SK-N-SH (cell line): ENCODE measurements around the gene SLC12A9. TPM values are rescaled to one million over a fixed set of nuclear protein-coding genes. Genes with fewer than 3 reads are reported as not detected.

Experiments
- CTCF ChIA-PET: fragments of 300-600, 350-600 bp; formaldehyde crosslinking; extraction: SDS; loops from one replicate; lab custom pipeline; 2021; lab: Yijun Ruan, JAX
- POLR2A ChIA-PET: fragments of 350-600 bp; sonication (Branson Sonifier 250); formaldehyde crosslinking; extraction: SDS; loops from one replicate; lab custom pipeline; 2020; ENCODE audit warnings: antibody characterized with exemption, inconsistent platforms; lab: Yijun Ruan, JAX
- DNase-seq: peaks from one replicate; pipeline ENCODE4 v3.0.0; 2012
- H2AFZ ChIP-seq: fragments of 200-600 bp; sonication (generic); 2 replicates; pipeline ENCODE4 v1.8.1; 2016; ENCODE audit warnings: antibody characterized with exemption, mild to moderate bottlenecking, low read depth
- H3F3A ChIP-seq: fragments of 200-600 bp; sonication (generic); replicated peaks from 2 replicates; pipeline ENCODE3; 2016; ENCODE audit warnings: antibody characterized with exemption, mild to moderate bottlenecking; ENCODE audit not compliant: insufficient read depth
- H3K27ac ChIP-seq, 2 experiments: fragments of 200-500 bp in 1 of 2; fragments of 200-600 bp in 1 of 2; sonication (Bioruptor generic) in 1 of 2; sonication (generic), shearing (Covaris generic) in 1 of 2; 2 replicates each; pipeline versions ENCODE4 v1.5.1 to v1.6.1; 2014 to 2016; ENCODE audit warnings: low read depth in 2 of 2, inconsistent platforms in 1 of 2, low read length in 1 of 2, mild to moderate bottlenecking in 1 of 2, mixed read lengths in 1 of 2
- H3K27me3 ChIP-seq: fragments of 200-600 bp; sonication (generic), shearing (Covaris generic); 2 replicates; pipeline ENCODE4 v1.6.1; 2016; ENCODE audit warnings: mixed run types; ENCODE audit not compliant: insufficient read depth
- H3K36me3 ChIP-seq, 2 experiments: fragments of 200-500 bp in 1 of 2; fragments of 200-600 bp in 1 of 2; sonication (Bioruptor generic) in 1 of 2; sonication (generic) in 1 of 2; replicated peaks in 1 of 2; 2 replicates each; pipeline versions ENCODE3 to v1.5.1; 2014 to 2016; ENCODE audit warnings: low read length in 1 of 2, mild to moderate bottlenecking in 1 of 2; ENCODE audit not compliant: insufficient read depth in 2 of 2, control insufficient read depth in 1 of 2
- H3K4me1 ChIP-seq, 2 experiments: fragments of 200-500 bp in 1 of 2; fragments of 200-600 bp in 1 of 2; sonication (Bioruptor generic) in 1 of 2; sonication (generic), shearing (Covaris generic) in 1 of 2; 2 replicates each; pipeline versions ENCODE4 v1.5.1 to v1.6.1; 2014 to 2016; ENCODE audit warnings: low read depth in 1 of 2, low read length in 1 of 2, mixed run types in 1 of 2; ENCODE audit not compliant: insufficient read depth in 2 of 2, control insufficient read depth in 1 of 2
- H3K4me2 ChIP-seq: fragments of 200-600 bp; sonication (generic), shearing (Covaris generic); 2 replicates; pipeline ENCODE4 v1.6.1; 2017; ENCODE audit warnings: mixed run types
- H3K4me3 ChIP-seq, 2 experiments: fragments of 200-500 bp in 1 of 2; fragments of 200-600 bp in 1 of 2; sonication (Bioruptor generic) in 1 of 2; sonication (generic), shearing (Covaris generic) in 1 of 2; 2 replicates each; pipeline versions ENCODE4 v1.5.1 to v1.8.1; 2014 to 2016; ENCODE audit warnings: low read depth in 2 of 2, inconsistent platforms in 1 of 2, low read length in 1 of 2, mild to moderate bottlenecking in 1 of 2, mixed read lengths in 1 of 2, moderate library complexity in 1 of 2
- H3K79me2 ChIP-seq: fragments of 200-600 bp; sonication (generic); 2 replicates; pipeline ENCODE4 v1.8.1; 2017; ENCODE audit warnings: mild to moderate bottlenecking; ENCODE audit not compliant: insufficient read depth
- H3K9ac ChIP-seq: fragments of 200-600 bp; sonication (generic); 2 replicates; pipeline ENCODE4 v1.6.1; 2017; ENCODE audit warnings: mixed run types
- H3K9me2 ChIP-seq: fragments of 200-600 bp; sonication (generic); 2 replicates; pipeline ENCODE4 v1.6.1; 2017; ENCODE audit warnings: mixed run types
- H3K9me3 ChIP-seq: fragments of 200-600 bp; sonication (generic); 2 replicates; pipeline ENCODE4 v1.6.1; 2017; ENCODE audit warnings: mixed run types, mild to moderate bottlenecking, moderate library complexity
- H4K20me1 ChIP-seq: fragments of 200-600 bp; sonication (generic); 2 replicates; pipeline ENCODE4 v1.6.1; 2017; ENCODE audit warnings: mild to moderate bottlenecking, mixed run types; ENCODE audit not compliant: insufficient read depth
- CHD2 ChIP-seq: fragments of 150-350 bp; IDR thresholded peaks from 2 replicates; pipeline ENCODE4 v1.6.1; 2018; ENCODE audit warnings: low read length; ENCODE audit not compliant: partially characterized antibody
- ELF1 ChIP-seq: IDR thresholded peaks from 2 replicates; pipeline ENCODE4 v1.4.0; 2012
- FOXJ3 ChIP-seq: sonication (generic); formaldehyde crosslinking; IDR thresholded peaks from 2 replicates; pipeline ENCODE4 v1.5.1; 2020; ENCODE audit warnings: mild to moderate bottlenecking, missing genetic modification reagents
- GABPA ChIP-seq: IDR thresholded peaks from 2 replicates; pipeline ENCODE4 v1.4.0; 2012; ENCODE audit warnings: low read depth, mild to moderate bottlenecking
- GATA2 ChIP-seq: sonication (generic); formaldehyde crosslinking; IDR thresholded peaks from 2 replicates; pipeline ENCODE4 v1.5.0; 2020; ENCODE audit warnings: mild to moderate bottlenecking, missing genetic modification reagents
- JUND ChIP-seq: IDR thresholded peaks from 2 replicates; pipeline ENCODE4 v1.4.0; 2012
- MEF2A ChIP-seq: IDR thresholded peaks from 2 replicates; pipeline ENCODE4 v1.4.0; 2012; ENCODE audit warnings: low read depth, borderline replicate concordance
- RFX5 ChIP-seq: IDR thresholded peaks from 2 replicates; pipeline ENCODE4 v1.6.1; 2012; ENCODE audit warnings: mild to moderate bottlenecking, improper control_type of control experiment, low read length
- SMC3 ChIP-seq: IDR thresholded peaks from 2 replicates; pipeline ENCODE4 v1.6.1; 2012; ENCODE audit warnings: low read depth, low read length, improper control_type of control experiment
- TAF1 ChIP-seq: IDR thresholded peaks from 2 replicates; pipeline ENCODE4 v1.6.1; 2012; ENCODE audit warnings: low read depth, mild to moderate bottlenecking, low read length, moderate library complexity, borderline replicate concordance
- TCF12 ChIP-seq: IDR thresholded peaks from 2 replicates; pipeline ENCODE4 v1.4.0; 2012
- YY1 ChIP-seq: IDR thresholded peaks from 2 replicates; pipeline ENCODE4 v1.4.0; 2012; ENCODE audit warnings: low read depth, mild to moderate bottlenecking
- WGBS: methylation state at CpG from one replicate; pipeline ENCODE4 v1.1.6; 2017; ENCODE audit warnings: low lambda C conversion rate; 5-methylcytosine and 5-hydroxymethylcytosine counted together
- polyA plus RNA-seq, 3 experiments: library from polyadenylated mRNA; depleted of rRNA; stranded (reverse); fragments of >200 nt; gene quantifications; 2 replicates each; pipeline ENCODE4 v1.2.3, GENCODE V29; 2012
- TF ChIP-seq, protein P1 (sequence below): fragments of 150-350 bp; IDR thresholded peaks from 2 replicates; pipeline ENCODE4 v1.6.1; 2016; ENCODE audit warnings: mild to moderate bottlenecking, low read depth, low read length
- TF ChIP-seq, protein P2 (sequence below): fragments of 150-350 bp; IDR thresholded peaks from 2 replicates; pipeline ENCODE4 v1.6.1; 2017; ENCODE audit warnings: antibody characterized with exemption, low read length, low read depth, borderline replicate concordance
- TF ChIP-seq, protein P3 (sequence below): fragments of 200-600 bp; sonication (generic); IDR thresholded peaks from 2 replicates; pipeline ENCODE4 v1.6.1; 2017; ENCODE audit warnings: antibody characterized with exemption, mild to moderate bottlenecking, moderate library complexity
- TF ChIP-seq, protein P4 (sequence below): IDR thresholded peaks from 2 replicates; pipeline ENCODE4; 2012

The SLC12A9 gene
- polyA plus RNA-seq, 1 of the 3 experiments (the other 2 are of a cell fraction), result 29.7 TPM

DNA sequence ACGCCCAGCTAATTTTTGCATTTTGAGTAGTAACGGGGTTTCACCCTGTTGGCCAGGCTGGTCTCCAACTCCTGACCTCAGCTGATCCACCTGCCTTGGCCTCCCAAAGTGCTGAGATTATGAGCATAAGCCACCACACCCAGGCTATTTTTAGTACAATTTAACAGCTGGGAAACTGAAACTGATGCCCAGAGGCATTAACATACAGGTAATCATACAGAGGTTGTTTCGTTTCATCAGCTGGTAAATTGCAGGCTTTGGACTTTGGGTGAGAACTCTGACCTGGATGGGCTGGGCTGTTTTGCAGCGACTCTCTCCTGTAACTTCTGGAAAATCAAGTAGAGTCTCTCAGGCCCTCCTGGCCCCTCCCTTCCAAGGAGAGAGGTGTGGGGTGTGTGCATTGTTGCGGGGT, 49.4 kb downstream of the SLC12A9 start:
- Histone ChIP-seq H3K4me2 (no peak overlapping the region), H2AFZ (no peak overlapping the region), H3K4me3 (no peak overlapping the region), H3K9ac (no peak overlapping the region), H3K9me3 (no peaks in the 10 kb centered on the region), H3K9me2 (no peaks in the 10 kb centered on the region), H3F3A (no peaks in the 10 kb centered on the region), H3K36me3 (no peaks in the 10 kb centered on the region), H4K20me1 (no peaks in the 10 kb centered on the region), H3K4me1 (peaks cover 0 to 2% of the 10 kb centered on the region in 2 experiments; a peak in 1 of 4 replicates), H3K27ac (no peak overlapping the region), H3K79me2 (no peaks in the 10 kb centered on the region), H3K27me3 (peaks cover 61% of the 10 kb centered on the region)
- DNase-seq, result no peak
- ChIA-PET CTCF (interaction anchor here (0.6 to 10.3 kb wide), 4 partner anchors 49 to 176 kb away, joined by 3 to 122 read pairs (median 14); no protein-coding TSS in a partner anchor), POLR2A (no interaction called here)
- no peak for TF ChIP-seq CHD2
- WGBS, result 39% methylated on average over 5 of the region's 5 CpGs

DNA sequence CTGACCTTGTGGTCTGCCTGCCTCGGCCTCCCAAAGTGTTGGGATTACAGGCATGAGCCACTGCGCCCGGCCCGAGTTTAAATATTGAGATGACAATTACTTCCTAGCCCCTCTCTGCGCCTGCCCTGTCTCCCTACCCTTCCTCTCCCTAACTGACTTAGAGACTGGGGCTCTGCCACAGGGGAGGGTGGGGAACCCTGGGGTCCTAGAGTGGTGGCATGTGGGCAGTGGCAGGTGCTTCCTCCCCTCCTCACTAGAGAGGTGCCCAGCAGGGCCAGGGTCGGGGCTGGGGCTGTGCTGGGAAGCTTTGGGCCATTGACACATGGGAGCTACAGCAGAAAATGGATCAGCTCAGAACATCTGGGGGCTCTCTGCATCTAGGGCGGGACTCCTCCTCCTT, 50.1 kb downstream of the SLC12A9 start:
- Histone ChIP-seq H3K27me3 (peaks cover 57% of the 10 kb centered on the region), H3K4me2 (no peak overlapping the region), H3K4me1 (no peaks in the 10 kb centered on the region; a peak in 1 of 4 replicates), H3K4me3 (no peak overlapping the region), H3K27ac (no peak overlapping the region), H3K9me3 (no peaks in the 10 kb centered on the region)
- POLR2A ChIA-PET, result interaction anchor here (0.9 kb wide), 1 partner anchor 169 kb away, joined by 3 read pairs; no protein-coding TSS in a partner anchor
- no peak for TF ChIP-seq RFX5
- no peak for TF ChIP-seq JUND
- TF ChIP-seq SMC3, result no peak
- TF ChIP-seq GABPA, result no peak
- TF ChIP-seq, protein P1, sequence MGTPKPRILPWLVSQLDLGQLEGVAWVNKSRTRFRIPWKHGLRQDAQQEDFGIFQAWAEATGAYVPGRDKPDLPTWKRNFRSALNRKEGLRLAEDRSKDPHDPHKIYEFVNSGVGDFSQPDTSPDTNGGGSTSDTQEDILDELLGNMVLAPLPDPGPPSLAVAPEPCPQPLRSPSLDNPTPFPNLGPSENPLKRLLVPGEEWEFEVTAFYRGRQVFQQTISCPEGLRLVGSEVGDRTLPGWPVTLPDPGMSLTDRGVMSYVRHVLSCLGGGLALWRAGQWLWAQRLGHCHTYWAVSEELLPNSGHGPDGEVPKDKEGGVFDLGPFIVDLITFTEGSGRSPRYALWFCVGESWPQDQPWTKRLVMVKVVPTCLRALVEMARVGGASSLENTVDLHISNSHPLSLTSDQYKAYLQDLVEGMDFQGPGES, result no peak
- no peak for TF ChIP-seq FOXJ3
- TF ChIP-seq CHD2, result no peak
- TF ChIP-seq ELF1, result no peak
- TF ChIP-seq, protein P2, sequence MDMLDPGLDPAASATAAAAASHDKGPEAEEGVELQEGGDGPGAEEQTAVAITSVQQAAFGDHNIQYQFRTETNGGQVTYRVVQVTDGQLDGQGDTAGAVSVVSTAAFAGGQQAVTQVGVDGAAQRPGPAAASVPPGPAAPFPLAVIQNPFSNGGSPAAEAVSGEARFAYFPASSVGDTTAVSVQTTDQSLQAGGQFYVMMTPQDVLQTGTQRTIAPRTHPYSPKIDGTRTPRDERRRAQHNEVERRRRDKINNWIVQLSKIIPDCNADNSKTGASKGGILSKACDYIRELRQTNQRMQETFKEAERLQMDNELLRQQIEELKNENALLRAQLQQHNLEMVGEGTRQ, result no peak
- TF ChIP-seq TCF12, result no peak
- no peak for TF ChIP-seq MEF2A
- TF ChIP-seq YY1, result no peak
- TF ChIP-seq, protein P3, sequence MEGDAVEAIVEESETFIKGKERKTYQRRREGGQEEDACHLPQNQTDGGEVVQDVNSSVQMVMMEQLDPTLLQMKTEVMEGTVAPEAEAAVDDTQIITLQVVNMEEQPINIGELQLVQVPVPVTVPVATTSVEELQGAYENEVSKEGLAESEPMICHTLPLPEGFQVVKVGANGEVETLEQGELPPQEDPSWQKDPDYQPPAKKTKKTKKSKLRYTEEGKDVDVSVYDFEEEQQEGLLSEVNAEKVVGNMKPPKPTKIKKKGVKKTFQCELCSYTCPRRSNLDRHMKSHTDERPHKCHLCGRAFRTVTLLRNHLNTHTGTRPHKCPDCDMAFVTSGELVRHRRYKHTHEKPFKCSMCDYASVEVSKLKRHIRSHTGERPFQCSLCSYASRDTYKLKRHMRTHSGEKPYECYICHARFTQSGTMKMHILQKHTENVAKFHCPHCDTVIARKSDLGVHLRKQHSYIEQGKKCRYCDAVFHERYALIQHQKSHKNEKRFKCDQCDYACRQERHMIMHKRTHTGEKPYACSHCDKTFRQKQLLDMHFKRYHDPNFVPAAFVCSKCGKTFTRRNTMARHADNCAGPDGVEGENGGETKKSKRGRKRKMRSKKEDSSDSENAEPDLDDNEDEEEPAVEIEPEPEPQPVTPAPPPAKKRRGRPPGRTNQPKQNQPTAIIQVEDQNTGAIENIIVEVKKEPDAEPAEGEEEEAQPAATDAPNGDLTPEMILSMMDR, result no peak
- TF ChIP-seq TAF1, result no peak
- TF ChIP-seq GATA2, result no peak
- TF ChIP-seq, protein P4, sequence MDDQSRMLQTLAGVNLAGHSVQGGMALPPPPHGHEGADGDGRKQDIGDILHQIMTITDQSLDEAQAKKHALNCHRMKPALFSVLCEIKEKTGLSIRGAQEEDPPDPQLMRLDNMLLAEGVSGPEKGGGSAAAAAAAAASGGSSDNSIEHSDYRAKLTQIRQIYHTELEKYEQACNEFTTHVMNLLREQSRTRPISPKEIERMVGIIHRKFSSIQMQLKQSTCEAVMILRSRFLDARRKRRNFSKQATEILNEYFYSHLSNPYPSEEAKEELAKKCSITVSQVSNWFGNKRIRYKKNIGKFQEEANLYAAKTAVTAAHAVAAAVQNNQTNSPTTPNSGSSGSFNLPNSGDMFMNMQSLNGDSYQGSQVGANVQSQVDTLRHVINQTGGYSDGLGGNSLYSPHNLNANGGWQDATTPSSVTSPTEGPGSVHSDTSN, result no peak
- TF ChIP-seq, all 33 proteins: peak for 0
- H3F3A ChIP-seq, result no peaks in the 10 kb centered on the region
- no peaks in the 10 kb centered on the region for H3K36me3 ChIP-seq
- CTCF ChIA-PET, result interaction anchor here (0.6 to 10.3 kb wide), 5 partner anchors 8 to 923 kb away, joined by 3 to 122 read pairs (median 5); partner anchors contain the start of gene ACHE
- 35% methylated on average over 7 of the region's 7 CpGs for WGBS
- H3K9me2 ChIP-seq, result no peaks in the 10 kb centered on the region
- H2AFZ ChIP-seq, result no peak overlapping the region
- H3K79me2 ChIP-seq, result no peaks in the 10 kb centered on the region
- no peak for DNase-seq
- H4K20me1 ChIP-seq, result no peaks in the 10 kb centered on the region
- H3K9ac ChIP-seq, result no peak overlapping the region
